Cardiac muscle cell (in vitro differentiated cells and primary cell): Measurements from ENCODE around the gene SCFD1. TPM values are rescaled to one million over a fixed set of nuclear protein-coding genes. Genes with fewer than 3 reads are reported as not detected.

Experiments used
- DNase-seq, 2 donors: peaks; one replicate each; pipeline versions ENCODE4 v3.0.0 to v3.0.0-alpha.2; 2010 to 2017; ENCODE audit warnings: low read depth in 1 of 2, low spot score in 1 of 2
- H3K27ac ChIP-seq: fragments of 200-600 bp; sonication (generic); 2 replicates; pipeline ENCODE4 v1.5.1; 2016
- H3K27me3 ChIP-seq: fragments of 200-600 bp; sonication (generic); 2 replicates; pipeline ENCODE4 v1.6.0; 2016; ENCODE audit warnings: control low read depth
- H3K36me3 ChIP-seq: fragments of 200-600 bp; sonication (generic); 2 replicates; pipeline ENCODE4 v1.5.1; 2016; ENCODE audit warnings: control low read depth
- H3K4me1 ChIP-seq: fragments of 200-600 bp; sonication (generic); 2 replicates; pipeline ENCODE4 v1.8.1; 2017; ENCODE audit warnings: low read depth, mild to moderate bottlenecking, mixed run types
- H3K4me3 ChIP-seq: fragments of 200-600 bp; sonication (generic); 2 replicates; pipeline ENCODE4 v1.5.1; 2016; ENCODE audit warnings: mild to moderate bottlenecking
- H3K9me3 ChIP-seq: fragments of 200-600 bp; sonication (generic); 2 replicates; pipeline ENCODE4 v1.5.1; 2017; ENCODE audit warnings: low read depth, mild to moderate bottlenecking, control low read depth
- polyA plus RNA-seq: library from polyadenylated mRNA; unstranded; fragments of >200 nt; fragmentation: Nextera tagmentation; extraction: Ambion mirVana; gene quantifications from 2 replicates; pipeline ENCODE4 v1.2.1, GENCODE V29; 2016
- total RNA-seq: library from RNA; depleted of rRNA; stranded (reverse); fragments of >200 nt; gene quantifications from 2 replicates; pipeline ENCODE4 v1.2.3, GENCODE V29; 2016
- TF ChIP-seq, protein P1 (sequence below): IDR thresholded peaks from 2 replicates; pipeline ENCODE4 v1.5.1; 2012; ENCODE audit warnings: low read depth, mild to moderate bottlenecking, low read length

SCFD1 gene
- total and polyA plus RNA-seq, 2 experiments from 2014 or later: 51.7 to 76.3 TPM

DNA sequence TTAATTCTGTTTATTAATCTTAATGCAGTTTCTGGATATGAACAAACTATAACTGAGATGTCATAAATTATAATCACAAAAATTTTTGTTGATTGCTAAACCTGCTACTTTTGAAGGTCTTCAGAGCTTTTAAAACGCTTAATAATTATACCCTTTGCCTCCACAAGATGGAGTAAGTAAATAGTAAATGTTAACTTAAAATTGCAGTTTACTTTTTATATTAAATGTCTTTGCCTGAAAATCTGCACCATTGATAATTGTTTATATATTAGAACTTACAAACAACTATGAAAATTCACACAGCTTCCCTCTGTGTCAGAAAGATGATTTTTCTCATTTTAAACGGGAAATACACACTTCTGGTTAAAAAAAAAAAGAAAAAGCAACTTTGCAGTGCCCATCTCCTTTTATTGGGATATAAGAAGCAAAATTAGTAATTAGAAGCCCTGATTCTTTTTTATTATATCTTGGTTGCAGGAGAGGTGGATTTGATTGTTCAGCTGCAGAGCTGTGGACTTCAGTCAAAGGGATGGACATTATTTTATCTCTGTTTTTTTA lies 35.6 kb downstream of the SCFD1 start:
- Histone ChIP-seq H3K9me3 (no peaks in the 10 kb centered on the region), H3K36me3 (peaks cover 35% of the 10 kb centered on the region), H3K4me1 (no peaks in the 10 kb centered on the region), H3K27me3 (no peaks in the 10 kb centered on the region), H3K27ac (no peak overlapping the region), H3K4me3 (no peak overlapping the region)
- TF ChIP-seq, protein P1, sequence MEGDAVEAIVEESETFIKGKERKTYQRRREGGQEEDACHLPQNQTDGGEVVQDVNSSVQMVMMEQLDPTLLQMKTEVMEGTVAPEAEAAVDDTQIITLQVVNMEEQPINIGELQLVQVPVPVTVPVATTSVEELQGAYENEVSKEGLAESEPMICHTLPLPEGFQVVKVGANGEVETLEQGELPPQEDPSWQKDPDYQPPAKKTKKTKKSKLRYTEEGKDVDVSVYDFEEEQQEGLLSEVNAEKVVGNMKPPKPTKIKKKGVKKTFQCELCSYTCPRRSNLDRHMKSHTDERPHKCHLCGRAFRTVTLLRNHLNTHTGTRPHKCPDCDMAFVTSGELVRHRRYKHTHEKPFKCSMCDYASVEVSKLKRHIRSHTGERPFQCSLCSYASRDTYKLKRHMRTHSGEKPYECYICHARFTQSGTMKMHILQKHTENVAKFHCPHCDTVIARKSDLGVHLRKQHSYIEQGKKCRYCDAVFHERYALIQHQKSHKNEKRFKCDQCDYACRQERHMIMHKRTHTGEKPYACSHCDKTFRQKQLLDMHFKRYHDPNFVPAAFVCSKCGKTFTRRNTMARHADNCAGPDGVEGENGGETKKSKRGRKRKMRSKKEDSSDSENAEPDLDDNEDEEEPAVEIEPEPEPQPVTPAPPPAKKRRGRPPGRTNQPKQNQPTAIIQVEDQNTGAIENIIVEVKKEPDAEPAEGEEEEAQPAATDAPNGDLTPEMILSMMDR: peak; percentile 38
- DNase-seq: peak in 1 of 2 donors; percentile 33

DNA sequence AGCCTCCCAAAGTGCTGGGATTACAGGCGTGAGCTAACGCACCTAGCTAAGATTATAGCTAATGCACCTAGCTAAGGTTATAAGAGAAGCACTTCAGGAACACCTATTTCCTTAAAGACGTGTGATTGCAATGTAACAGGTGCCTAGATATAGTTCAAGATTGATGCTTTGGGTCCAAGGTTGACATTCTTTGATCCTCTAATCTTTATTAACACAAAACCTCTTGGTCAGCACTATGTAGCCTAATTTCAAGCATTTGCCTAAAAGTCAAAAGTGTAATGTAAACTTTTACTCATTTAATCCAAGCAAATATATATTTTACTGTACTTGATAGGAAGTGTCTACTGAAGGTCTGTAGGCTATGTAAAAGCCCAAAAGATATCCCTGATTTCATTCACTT lies 36.5 kb downstream of the SCFD1 start:
- Histone ChIP-seq H3K9me3 (no peaks in the 10 kb centered on the region), H3K4me1 (no peaks in the 10 kb centered on the region), H3K27me3 (no peaks in the 10 kb centered on the region), H3K27ac (no peak overlapping the region), H3K36me3 (peaks cover 33% of the 10 kb centered on the region), H3K4me3 (no peak overlapping the region)
- no peak for DNase-seq
- TF ChIP-seq, protein P1: no peak

DNA sequence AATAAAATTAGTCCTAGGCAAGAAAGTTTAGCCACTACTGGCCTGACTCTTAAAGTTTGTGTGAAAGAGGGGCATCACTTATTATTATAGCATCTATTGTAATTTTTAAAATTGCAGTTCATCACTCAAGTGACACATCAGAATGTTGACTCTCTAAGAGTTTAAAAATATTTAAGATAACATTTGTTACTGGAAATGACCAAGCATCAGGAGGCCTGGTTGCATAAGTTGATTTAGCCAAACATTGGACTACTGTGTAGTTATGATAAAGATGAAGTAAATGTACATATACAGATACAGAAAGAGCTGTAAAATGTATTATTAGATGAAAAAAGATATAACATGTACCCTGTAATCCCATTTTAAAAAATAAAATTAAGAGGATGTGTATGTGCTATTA lies 47.5 kb downstream of the SCFD1 start:
- TF ChIP-seq, protein P1: no peak
- Histone ChIP-seq H3K36me3 (peaks cover under 1% of the 10 kb centered on the region), H3K27me3 (no peaks in the 10 kb centered on the region), H3K4me3 (no peak overlapping the region), H3K4me1 (peaks cover 10% of the 10 kb centered on the region), H3K9me3 (no peaks in the 10 kb centered on the region), H3K27ac (no peak overlapping the region)
- DNase-seq: peak in 1 of 2 donors; percentile 40

DNA sequence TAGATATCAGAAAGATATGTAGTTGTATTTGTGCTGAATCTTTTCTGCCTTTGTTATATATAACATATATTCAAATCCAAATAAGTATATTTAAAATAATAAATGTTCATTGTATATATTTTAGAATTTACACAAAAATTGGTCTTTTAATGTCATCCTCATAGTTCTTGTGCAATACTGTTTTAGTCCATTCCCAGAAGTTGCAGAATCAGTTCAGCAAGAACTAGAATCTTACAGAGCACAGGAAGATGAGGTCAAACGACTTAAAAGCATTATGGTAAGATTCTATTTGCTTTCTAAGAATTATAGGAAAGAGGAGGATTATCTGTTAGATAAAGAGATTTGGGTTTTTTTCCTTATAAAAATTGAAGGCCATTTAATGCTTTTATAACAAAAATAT lies 51.0 kb downstream of the SCFD1 start:
- Histone ChIP-seq H3K27me3 (no peaks in the 10 kb centered on the region), H3K9me3 (no peaks in the 10 kb centered on the region), H3K27ac (no peak overlapping the region), H3K36me3 (peaks cover 21% of the 10 kb centered on the region), H3K4me3 (no peak overlapping the region), H3K4me1 (peaks cover 10% of the 10 kb centered on the region)
- DNase-seq: peak in 1 of 2 donors; percentile 26
- TF ChIP-seq, protein P1: no peak

DNA sequence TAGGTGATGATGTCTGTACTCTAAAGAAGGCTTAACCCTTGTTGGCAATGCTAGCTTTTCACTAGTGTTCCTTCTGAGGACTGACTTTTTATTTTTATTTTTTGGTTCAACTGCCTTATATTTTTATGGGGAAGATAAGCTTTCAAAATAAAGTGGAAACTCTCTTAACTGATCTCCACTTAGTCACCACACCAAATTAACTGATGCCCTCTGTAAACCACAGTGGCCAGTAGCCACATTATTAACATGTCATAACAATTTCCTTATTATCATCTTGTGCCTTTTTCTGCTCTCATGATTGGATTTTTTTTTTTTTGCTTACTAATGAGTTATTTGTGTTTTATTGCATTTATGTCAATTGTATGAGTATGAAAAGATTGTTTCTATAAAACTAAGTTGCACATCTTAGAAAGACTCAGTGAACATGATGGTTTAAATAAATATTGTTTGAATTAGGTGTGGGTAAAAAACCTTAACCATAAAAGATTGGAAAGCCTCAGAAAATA lies 56.9 kb downstream of the SCFD1 start:
- Histone ChIP-seq H3K27ac (no peak overlapping the region), H3K4me1 (no peaks in the 10 kb centered on the region), H3K36me3 (peaks cover 27% of the 10 kb centered on the region), H3K27me3 (no peaks in the 10 kb centered on the region), H3K4me3 (no peak overlapping the region), H3K9me3 (no peaks in the 10 kb centered on the region)
- TF ChIP-seq, protein P1: no peak
- no peak for DNase-seq
